Colon (tissue), 2 donors: ENCODE data around the gene PRR5L.

ENCODE experiments used
- FAIRE-seq: peaks from 2 replicates; lab custom pipeline; 2012; peaks lifted over from hg19 to GRCh38; lab: Jason Lieb, UNC
- donor health status: control.
- donor health status: control.

PRR5L gene

DNA sequence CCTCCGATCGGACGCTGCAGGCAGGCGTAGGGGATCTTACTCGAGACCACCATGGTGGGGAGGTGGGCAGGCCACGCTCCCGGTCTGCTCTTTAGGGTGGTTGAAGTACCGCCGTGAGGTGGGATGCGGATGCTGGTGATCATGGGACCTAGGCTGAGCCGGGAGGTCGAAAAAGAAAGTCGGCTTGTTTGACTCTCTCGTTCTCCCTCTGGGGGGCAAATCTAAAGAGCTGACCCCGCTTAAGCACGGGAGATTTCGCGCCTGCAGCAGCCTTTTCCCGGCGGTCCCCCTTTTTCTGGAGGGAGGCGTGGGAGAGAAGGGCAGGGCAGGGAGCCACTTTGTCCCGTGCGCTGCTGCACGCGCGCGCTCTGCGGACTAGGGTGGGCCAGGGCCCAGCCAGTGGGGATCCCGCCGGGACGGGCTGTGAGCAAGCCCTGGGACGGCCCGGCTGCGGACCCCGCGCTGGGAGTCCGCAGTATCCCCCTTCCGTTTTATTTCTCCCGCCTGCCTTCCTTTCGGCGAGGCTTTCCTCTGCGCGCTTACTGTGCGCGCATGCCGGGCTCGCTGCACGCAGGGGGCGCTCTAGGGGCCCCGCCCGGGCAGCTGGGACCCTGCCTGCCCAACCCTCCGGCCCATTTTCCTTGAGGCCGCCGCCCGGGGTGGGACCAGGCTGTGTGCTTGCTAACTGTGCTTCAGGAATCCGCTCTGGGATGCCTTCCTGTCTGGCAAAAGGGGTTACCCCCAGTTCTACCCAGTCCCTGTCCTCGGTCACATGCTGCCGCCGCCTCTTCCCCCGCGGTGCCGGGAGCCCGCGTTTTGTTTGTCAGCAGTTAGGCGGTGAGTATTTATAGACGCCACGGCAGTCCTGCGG lies 81.0 kb downstream of the PRR5L start:
- FAIRE-seq, result no peak

DNA sequence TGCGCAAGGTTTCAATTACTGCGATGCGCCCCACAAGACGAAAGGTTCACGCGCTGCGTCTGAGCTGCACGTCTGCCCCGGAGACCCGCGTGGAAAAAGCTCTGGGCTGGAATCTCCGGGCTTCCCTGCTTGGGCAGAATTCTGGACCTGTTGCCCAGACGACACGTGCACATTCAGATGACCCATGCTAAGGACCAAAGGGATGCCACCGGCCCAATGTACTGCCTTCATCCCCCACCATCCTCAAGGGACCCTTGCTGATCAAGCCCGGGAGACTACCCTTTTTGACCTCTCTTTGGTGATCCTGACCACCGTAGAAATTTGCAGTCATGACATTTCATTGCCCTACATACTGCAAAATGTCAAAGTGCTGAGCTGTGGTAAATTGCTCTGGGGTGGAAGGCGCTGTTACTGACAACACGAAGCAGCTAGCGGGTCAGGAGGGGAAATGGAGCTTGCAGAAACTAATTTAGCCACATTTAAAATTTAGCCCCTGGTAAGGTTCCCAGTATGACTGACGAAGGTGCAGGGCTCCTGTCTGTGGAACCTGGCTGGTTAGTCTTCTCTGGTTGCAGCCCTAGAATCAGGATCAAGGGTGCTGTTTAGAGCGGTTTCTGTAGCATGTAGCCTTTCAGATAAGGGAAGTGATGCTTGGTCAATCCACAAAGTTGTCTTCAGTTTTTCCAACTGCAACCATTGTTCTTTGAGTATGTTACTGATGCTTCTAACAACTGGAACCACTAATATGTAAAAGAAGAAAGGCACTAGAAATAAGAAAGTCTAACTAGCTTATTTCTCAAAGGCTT lies 81.9 kb downstream of the PRR5L start:
- no peak for FAIRE-seq

DNA sequence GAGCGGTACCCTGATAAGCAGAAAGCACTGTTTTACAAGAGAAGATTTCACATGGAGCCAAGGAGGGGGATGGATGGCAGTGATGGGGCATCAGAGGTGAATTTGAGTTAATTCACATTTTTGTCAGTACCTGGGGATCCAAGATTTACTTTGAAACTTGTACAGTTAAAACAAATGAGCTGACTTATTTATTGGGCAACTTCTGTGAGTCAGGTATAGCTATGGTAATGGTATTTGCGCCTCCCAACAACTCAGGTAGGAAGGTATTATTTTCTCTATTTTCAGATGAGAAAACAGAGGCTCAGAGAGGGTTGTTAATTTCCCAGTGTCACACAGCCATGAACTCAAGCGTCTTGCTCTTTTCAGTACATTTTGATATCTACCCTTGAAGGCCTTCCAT lies 83.6 kb downstream of the PRR5L start:
- no peak for FAIRE-seq

DNA sequence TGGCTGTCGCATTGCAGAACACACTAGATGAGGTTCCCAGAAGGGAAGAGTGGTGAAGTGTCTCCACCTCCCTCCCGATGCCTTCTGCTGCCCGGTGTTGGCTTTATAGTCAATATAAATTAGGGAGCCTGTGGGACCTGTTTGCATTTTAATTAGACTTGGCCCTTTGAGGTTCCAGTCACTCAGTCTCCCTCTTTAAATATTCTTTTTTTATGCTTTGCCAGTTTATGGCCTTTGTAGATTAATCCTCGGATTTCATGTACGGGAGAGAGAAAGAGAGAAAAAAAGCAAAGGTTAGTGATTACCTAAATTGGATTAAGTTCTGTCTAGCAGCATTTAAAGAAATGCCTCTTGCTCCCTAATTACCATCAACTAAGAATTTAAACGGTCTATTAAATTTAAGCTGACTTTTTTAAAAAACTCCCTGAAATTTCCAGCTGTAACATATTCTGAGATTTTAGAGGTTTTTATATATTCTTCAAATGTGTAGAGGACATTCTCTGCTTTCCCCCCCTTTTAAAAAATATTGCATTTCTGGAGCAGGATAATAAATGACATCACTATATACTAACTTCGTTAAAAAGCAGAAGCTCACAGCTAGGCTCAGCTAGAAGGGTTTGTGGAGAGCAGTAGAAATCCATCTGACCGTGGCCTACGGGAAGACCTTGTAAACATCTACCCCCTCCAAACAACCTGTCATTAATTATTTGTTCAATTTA lies 84.4 kb downstream of the PRR5L start:
- no peak for FAIRE-seq

DNA sequence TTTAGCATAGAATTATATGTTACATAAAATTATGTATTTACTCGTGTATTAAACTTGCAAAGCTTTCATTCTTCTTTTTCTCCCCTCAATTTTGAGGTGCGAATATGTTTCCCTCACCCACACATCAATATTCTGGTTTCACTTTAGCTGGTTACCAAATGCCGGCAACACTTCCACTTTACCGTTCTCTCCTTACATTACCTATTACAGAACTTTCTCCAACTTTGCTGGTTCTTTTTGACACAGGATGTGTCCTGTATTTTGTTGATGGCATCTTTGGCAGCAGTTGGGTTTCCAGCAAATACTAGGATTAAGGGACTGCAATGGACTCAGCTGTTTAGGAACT lies 84.9 kb downstream of the PRR5L start:
- no peak for FAIRE-seq

DNA sequence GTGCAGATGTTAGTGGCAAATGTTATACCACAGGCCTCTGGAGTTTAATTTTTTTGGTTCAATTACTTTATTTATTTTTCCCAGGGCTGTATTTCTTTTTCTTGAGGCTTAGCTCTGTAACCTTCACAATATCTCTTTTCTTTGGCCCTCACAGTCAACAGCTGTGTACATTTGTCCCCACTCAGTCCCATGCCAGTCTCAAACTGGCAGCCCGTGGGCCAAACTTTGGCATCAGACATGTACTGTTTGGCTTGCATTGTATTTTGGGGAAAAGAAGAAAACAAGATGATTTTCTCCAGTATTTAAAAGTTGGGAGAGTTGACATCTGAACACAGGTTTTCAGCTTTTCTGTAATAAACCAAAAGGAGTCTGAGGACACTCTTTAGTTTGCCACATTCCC lies 87.1 kb downstream of the PRR5L start:
- FAIRE-seq, result no peak

DNA sequence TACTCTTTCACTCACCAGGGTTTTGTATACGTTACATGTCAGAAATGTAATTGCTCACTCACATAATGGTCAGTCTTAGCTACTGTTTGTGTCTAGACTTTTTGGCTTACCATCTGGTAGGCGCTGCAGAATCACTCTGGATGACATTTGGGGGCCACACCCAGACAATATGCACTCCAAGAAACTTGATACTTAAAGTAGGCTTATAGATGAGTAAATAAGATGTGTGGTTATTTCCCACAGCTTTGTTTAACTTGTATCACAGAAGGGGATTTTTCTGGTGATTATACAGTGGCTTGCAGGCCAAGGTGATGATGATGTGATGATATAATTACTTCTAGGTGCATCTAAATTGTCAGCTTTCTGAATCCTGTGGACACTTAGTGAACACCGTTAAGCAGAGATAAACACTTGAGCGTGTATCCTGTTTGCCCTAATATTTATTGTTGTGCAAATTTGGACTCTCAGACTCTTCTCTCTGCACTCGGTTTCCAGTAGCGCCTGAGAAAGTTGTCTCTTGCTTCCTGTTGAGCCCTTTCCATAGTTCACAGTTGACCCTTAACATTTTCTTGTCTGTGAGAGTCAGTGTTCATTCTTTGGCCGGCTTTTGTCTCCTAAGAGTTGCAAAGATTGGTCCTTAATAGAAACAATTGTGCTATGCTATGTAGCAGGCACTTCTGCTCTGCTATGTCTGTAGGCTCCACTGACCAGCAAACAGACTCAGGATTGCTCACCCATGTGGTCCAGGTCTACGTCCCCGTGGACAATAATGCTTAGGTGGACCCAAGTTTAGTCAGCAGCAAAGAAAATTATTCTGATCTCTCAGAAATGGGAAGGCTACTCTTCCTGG lies 89.3 kb downstream of the PRR5L start:
- FAIRE-seq, result no peak

DNA sequence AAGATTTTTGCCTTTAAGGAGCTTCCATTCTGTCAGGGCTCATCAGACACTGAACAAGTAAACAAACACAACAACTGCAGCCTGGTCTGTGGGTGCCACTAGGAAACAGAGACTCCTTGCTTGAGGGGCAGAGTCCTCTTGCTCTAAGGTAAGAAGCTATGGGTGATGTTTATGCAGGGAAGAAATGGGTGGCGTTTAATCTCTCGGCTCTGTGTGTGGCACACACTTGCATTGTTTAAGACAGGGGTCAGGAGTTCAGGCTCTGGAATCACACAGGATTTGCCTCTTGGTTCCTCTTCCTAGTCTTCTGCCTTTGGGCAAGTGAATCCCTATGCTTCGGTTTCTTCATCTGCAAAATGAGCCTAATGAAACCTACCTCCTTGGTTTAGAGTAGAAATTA lies 90.3 kb downstream of the PRR5L start:
- FAIRE-seq, result no peak

DNA sequence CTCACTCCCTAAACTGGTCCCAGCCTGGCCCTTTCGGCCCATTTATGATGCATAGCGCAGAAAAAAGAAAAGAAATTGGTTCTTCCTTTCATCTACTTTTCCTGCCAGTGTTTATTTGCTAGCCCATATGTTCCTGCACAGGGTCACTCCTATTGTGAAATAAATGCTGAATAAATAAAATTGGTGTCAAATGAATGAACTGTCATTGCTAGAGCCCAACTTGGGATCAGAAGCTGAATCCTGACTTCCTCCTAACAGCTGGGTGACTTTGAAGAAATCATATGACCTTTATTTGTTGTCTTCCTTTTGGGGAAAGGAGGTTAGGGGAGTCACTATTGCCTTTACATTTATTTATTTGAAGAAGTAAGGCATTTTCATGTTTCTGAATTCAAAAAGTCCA lies 92.0 kb downstream of the PRR5L start:
- FAIRE-seq, result no peak

DNA sequence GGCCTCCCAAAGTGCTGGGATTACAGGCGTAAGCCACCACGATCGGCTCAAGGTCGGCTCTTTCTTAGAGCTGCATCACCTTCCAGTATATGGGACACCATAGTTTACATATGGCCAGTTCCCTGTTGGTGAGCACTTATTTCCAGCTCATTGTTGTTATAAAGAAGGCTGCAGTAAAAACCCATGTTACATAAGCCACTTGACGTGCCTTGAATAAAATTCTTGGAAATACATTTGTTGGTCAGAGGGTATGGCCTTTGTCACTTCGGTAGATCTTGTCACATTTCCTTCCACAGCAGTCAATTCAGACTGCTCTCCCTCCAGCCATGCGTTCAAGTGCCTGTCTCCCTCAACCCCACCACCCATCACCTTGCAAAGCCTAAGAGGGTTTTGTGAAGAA lies 92.9 kb downstream of the PRR5L start:
- no peak for FAIRE-seq

DNA sequence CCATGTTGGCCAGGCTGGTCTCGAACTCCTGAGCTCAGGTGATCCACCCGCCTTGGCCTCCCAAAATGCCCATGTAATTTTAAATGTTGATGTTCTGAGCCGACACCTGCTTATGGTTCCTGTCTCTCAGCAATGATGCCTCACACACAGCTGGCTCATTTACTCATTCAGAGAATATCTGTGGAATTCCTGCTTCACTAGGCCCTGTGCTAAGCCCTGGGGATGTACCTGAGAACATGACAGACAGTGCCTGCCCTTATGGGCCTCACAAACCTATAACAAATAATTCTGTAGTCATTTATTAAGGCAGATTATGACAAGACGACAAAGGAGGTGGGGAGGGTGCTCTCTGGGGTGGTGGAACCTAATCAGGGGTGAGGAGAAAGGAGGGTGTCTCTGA lies 93.7 kb downstream of the PRR5L start:
- FAIRE-seq, result no peak

DNA sequence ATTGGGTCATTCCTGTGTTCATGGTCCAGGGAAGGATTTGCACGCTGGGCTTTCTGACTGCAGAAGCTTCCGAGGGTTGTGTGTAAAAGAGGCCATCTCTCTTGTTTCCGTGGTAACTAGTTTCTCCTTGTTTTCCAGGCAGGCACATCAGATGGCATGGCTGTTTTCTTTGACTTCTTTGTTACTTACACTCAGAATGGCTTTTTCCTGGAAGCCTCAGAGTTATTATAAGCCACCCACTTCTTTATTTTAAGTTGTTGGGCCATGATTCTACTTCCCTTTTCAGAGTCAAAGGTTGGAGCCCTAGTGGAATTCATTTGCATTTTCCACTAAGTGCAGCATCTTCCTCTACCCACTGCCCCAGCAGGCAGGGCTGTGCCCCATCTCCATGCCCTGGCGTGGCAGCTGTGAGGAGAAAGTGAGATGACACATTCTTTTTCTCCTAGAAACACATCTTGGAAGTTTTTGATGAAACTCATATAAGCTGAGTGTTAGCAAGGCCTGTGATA lies 94.9 kb downstream of the PRR5L start:
- no peak for FAIRE-seq

DNA sequence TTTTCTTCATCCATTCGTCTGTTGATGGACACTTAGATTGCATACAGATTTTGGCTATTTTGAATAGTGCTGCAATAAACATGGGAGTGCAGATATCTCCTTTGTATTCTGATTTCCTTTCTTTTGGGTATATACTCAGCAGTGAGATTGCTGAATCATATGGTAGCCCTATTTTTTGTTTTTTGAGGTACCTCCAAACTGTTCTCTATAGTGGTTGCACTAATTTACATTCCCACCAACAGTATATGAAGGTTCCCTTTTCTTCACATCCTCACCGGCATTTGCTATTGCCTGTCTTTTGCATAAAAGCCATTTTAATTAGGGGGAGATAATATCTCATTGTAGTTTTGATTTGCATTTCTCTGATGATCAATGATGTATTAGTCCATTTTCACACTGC lies 96.1 kb downstream of the PRR5L start:
- FAIRE-seq, result no peak

DNA sequence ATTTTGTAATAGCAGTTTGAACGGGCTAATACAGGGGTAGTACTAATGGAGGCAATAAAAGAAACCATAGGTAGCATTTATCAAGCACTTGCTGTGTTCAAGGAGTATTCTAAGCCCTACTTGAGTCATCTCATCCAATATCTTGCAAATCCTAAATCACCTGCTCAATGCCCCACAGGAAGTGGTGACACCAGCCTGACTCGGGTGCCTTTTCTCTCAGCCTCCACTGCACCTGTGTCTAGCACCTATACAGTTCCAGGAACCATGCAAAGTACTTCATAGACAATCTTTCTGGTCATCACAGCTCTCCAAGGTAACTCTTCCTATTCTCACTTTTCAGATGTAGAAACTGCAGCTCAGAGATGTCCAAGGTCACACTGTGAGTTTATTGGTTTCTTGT lies 98.0 kb downstream of the PRR5L start:
- FAIRE-seq, result no peak

DNA sequence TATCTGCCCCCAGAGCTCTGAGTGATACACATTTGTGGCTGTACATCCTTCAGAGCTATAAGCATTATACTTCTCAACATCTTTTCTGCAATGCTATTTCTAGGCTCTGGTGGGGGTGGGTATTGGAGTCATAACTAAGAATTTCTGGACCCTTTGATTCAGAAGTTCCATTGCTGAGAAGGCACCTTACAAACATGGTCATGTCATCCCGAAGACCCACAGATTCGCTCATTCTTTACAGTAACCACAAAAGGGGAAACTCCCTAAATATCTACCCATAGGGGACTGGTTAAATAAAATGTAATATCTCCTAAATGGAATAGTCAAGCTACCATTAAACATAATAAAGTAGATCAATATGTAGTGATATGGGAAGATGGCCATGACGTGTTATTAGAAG lies 98.8 kb downstream of the PRR5L start:
- FAIRE-seq, result no peak

DNA sequence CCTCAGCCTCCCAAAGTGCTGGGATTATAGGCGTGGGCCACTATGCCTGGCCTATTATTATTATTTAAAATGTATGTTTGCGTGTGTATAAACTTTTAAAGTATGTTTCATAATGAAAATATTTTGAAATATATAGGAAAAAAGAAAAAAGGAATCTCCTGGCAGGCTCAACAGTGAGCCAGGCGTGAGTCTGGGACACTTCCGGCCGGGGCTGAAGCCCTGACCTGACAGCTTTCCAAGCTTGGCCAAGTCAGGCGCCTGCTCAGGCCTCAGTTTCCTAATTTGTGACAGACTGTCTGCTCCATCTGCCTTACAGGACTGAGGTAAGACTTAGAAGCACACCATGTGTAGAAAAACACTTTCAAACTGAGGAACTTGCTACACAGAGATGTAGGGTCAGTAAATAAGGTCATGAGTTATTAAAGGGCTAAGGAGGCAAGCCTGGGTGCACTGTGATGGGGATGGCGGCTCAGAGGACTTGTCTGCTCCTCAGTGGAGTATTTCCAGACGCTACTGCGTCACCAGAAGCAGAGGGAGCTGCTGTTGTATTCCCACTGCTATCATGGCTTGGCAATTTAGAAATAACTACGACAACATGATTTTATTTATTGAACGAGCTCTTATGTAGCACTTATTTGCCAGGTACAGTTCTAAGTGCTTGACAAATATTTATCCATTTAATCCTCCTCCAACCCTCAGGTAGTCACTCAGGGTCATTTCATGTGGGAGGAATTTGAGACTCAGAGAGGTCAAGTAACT lies 100.1 kb downstream of the PRR5L start:
- no peak for FAIRE-seq

DNA sequence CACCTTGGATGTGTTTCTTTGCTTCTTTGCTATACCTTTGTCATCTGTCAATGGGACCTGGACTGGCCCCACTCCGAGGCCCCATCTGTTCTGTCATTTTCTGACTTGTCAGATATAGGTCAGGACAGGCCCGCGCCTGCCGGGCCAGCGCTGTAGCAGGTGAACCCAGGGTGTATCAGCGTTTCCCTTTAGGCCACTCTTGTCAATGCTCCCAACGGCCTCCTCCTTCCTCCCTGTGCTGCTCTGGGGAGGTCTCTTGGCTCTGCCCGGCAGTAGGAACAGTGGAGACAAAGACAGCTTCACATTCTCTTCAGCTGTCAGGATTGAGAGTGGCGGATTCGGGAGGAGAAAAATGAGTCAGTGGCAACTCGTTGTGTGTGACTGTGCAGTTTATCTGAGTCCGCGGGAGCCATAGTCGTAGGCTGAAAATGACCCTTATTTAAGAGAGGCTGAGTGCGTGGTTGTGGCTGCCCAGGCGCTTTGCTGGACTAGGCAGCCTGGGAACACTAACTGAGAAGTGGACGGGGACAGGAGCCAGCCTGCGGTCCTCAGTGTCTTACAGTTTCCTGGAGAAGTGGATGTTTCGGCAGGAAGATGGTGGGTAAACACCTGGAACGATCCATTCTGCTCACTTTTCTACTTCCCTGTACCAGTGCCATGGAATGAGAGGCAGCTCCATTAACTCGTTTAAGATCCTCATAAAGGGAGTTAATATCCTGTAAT lies 102.3 kb downstream of the PRR5L start:
- no peak for FAIRE-seq

DNA sequence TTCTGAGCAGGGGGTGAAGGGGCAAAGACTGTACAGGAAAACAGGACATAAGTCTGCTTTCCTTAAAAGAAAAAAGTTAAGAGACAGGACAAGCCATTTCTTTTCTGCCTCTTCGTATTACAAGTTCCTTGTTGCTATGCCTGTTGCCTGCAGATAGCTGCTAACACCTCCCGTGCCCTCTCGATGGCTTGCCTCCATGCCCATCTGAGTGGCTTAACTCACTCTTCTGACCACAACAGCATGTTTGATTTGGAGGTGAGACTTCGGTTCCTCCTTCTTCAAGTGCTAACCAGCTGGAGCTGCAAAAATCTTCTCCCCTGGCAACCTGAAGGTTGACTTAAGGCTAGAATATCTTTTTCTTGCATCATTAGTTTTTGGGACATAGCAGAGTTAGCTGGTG lies 103.1 kb downstream of the PRR5L start:
- FAIRE-seq, result no peak

DNA sequence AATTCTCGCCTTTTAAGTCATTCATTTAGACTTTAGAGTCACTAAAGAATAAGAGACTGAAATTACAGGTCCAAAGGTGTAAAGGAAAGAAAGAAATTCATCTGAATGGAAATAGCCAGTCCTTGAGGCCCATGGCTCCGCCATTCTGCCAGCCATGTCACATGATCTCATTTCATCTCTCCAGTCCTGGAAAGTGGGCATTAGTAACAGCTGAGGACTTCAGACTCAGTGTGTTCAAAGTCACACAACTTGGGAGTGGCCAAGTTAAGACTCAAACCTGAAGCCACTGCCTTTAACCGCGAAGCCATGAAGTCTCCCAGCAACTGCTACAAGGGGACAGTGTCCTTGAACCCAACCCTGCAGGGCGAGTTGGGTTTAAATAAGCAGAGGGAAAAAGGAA lies 103.7 kb downstream of the PRR5L start:
- FAIRE-seq, result no peak

DNA sequence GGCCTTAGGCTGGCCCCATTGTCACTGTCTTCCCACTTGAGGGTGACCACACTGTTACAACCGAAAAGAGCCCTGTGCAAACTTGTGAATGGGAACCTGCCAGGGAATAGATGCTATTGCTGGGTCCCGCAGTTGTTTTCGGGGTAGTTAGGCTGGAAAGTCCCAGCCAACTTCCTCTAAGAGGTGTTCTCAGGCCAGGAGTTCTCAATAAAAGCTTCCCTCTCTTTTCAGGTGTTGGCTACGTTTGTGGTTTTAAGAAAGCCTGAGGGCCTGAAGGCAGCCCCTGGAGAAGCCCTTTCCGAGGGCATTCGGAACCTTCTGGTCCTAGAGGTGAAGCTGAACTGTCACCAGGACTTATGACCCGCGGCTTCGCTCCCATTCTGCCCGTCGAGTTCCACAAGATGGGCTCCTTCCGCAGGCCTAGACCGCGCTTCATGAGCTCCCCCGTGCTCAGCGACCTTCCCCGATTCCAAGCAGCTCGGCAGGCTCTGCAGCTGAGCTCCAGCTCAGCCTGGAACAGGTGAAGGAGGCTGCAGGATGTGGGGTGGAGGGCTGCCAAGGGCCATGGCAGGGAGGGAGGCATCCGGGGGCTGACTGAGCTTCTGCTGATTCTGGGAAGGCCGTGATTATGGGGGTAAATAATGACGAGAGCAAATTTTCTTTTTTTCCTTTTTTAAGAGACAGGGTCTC lies 104.8 kb downstream of the PRR5L start:
- no peak for FAIRE-seq
